ENCODE results near the gene NOL7.

DNA sequence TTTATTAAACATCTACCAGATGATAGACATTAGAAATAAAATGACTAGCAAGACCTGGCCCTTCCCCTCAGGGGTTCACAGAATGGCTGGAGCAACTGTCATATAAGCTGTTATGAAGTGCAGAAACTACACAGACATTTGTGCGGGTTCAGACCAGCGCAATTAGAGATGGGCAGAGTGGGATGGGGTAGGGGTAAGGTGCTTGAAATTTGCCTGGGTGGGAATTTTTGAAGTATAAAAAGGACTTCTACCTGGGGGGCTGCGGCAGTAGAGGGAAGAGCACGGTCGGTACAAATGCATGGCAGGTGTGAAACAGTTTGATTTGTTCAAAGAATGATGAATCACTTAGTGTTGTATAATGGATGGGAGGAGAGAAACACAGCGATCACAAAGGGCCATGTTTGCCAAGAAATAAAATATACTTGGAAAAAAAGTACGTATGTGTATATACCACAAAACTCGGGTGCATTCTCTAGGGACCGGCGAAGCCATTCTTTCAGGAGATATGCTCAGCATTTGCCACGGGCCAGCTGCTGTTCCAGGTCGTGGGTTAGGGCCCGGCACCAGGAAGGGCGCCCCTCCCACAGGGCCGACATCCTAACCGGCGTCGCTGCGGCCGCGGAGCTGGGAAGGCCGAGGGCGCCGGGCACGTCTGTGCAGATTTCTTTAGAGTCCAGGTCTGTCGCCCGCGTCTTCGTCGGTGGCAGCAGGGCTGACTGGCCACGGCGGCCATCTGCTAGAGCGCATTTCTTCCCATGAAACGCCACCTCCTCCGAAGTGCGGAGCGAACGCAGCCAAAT is 809 bp upstream of the NOL7 start:
- TF ChIP-seq, protein P1, sequence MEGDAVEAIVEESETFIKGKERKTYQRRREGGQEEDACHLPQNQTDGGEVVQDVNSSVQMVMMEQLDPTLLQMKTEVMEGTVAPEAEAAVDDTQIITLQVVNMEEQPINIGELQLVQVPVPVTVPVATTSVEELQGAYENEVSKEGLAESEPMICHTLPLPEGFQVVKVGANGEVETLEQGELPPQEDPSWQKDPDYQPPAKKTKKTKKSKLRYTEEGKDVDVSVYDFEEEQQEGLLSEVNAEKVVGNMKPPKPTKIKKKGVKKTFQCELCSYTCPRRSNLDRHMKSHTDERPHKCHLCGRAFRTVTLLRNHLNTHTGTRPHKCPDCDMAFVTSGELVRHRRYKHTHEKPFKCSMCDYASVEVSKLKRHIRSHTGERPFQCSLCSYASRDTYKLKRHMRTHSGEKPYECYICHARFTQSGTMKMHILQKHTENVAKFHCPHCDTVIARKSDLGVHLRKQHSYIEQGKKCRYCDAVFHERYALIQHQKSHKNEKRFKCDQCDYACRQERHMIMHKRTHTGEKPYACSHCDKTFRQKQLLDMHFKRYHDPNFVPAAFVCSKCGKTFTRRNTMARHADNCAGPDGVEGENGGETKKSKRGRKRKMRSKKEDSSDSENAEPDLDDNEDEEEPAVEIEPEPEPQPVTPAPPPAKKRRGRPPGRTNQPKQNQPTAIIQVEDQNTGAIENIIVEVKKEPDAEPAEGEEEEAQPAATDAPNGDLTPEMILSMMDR (IDR thresholded peaks at IDR 0.05) = no peak
- TF ChIP-seq EP300 (IDR thresholded peaks at IDR 0.05) (no peak), POLR2A (IDR thresholded peaks at IDR 0.05) (no peak)
